ENCODE data around the gene NDUFAF2. TPM values are rescaled to one million over a fixed set of nuclear protein-coding genes. Genes with fewer than 3 reads are reported as not detected.

The NDUFAF2 gene
- total and polyA plus RNA-seq, 2 experiments from 2014 or later, result 31.6 to 155 TPM

GRCh38 chr5:61171479-61171878 lies 226.5 kb downstream of the NDUFAF2 start (continued):
- TF ChIP-seq REST (IDR thresholded peaks at IDR 0.05; ENCODE audit: unreplicated experiment) (no peak), POLR2AphosphoS5 (IDR thresholded peaks at IDR 0.05; ENCODE audit: low read depth) (no peak), JUNB (IDR thresholded peaks at IDR 0.05; ENCODE audit: unreplicated experiment) (no peak), CREB1 (CRISPR knock-in tag; IDR thresholded peaks at IDR 0.05; ENCODE audit: low read depth) (no peak), EZH2 (IDR thresholded peaks at IDR 0.05; ENCODE audit: low read depth, unreplicated experiment) (no peak), CTCF (conservative IDR thresholded peaks at IDR 0.05; ENCODE audit: low read depth in 2 of 2) (no peak)

GRCh38 chr5:61176631-61177030 lies 231.6 kb downstream of the NDUFAF2 start:
- Histone ChIP-seq H4K20me1 (replicated peaks; ENCODE audit: insufficient read depth) (no peaks in the 10 kb centered on the region; the same call in 1 of the 2 replicates), H3K4me1 (ENCODE audit: insufficient read depth) (no peaks in the 10 kb centered on the region), H3K4me3 (no peak overlapping the region), H3K9me2 (ENCODE audit: insufficient read depth) (no peaks in the 10 kb centered on the region), H3K27ac (ENCODE audit: low read depth) (no peak overlapping the region), H3K36me3 (ENCODE audit: insufficient read depth) (no peaks in the 10 kb centered on the region), H3K27me3 (ENCODE audit: insufficient read depth) (no peaks in the 10 kb centered on the region), H2AFZ (no peak overlapping the region), H3K4me2 (no peak overlapping the region), H3F3A (replicated peaks; ENCODE audit: low read depth) (no peaks in the 10 kb centered on the region), H3K79me2 (replicated peaks; ENCODE audit: insufficient read depth) (no peaks in the 10 kb centered on the region)
- no peaks in the 10 kb centered on the region; the same call in 2 of the 3 replicates for H3K9me3 Mint-ChIP-seq
- TF ChIP-seq STAT1 (IDR thresholded peaks at IDR 0.05; ENCODE audit: unreplicated experiment) (no peak), CTCF (conservative IDR thresholded peaks at IDR 0.05; ENCODE audit: low read depth in 2 of 2) (no peak), REST (IDR thresholded peaks at IDR 0.05; ENCODE audit: unreplicated experiment) (no peak)
- no peaks in the 10 kb centered on the region for H3K36me3 Mint-ChIP-seq (ENCODE audit: low read depth)
- no peak overlapping the region for H3K27ac Mint-ChIP-seq
- ATAC-seq (no peak), DNase-seq (ENCODE audit: low spot score) (no peak)
- H3K4me3 Mint-ChIP-seq, result no peak overlapping the region
- H3K27me3 Mint-ChIP-seq (ENCODE audit: insufficient read depth, low read depth, poor library complexity), result no peaks in the 10 kb centered on the region
- H3K4me1 Mint-ChIP-seq, result no peaks in the 10 kb centered on the region

Measured in GM23338 (cell line).